ENCODE data around the gene PXMP4. TPM values are rescaled to one million over a fixed set of nuclear protein-coding genes. Genes with fewer than 3 reads are reported as not detected.

The PXMP4 gene
- total and polyA plus RNA-seq, 9 of the 15 experiments (the other 6 are each of a cell fraction or from before 2014, with no cell fraction given): 4.8 to 29.1 (median 6.8) TPM

DNA sequence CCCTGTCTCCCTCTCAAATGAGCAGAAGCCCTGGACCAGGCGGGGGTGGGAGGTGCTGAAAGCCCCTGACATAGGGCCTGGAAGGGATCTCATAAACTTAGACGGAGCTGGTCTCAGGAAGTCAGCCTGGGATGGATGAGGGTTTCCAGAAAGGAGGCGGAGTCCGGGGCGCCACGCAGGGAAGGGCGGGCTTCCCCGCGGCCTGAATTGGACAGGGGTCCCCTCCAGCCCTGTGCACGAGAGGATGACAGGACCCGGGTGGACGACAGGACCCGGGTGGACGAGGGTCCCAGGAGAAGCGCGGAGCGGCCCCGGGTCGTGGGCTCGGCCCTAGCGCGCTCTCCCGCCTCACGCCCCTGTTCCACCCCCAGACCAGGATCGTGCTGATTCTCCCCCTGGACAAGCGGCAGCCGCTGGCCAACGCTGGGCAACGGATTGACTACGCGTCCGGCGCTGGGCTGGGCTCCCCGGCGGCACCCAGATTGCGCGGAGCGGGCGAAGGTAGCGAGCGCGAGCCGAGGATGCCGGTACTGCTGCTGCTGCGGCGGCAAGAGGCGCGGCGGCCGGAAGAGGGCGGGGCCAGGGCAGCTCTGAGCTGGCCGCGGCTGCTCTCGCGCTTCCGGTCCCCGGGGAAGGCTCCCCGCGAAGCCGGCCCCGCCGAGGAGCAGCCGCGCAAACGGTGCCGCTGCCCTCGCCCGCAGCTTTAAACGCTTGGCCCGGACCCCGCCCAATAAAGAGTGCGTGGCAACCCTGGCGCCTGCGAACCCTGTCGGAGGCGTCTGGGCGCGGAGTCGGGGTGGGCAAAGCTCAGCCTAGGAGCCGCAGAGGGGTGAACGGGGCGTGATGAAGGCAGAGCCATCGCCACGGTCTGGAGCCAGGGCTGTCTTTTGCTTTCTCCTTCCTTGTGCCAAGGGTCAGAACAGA lies 56.7 kb downstream of the PXMP4 start (continued):
- peak in 2 of 3 experiments; percentile 57 to 59 for TF ChIP-seq YY1 (IDR thresholded peaks at IDR 0.05; ENCODE audit: borderline replicate concordance in 1 of 3, control insufficient read depth in 1 of 3, extremely low read depth in 1 of 3, insufficient read depth in 3 of 3, insufficient read length in 1 of 3, insufficient replicate concordance in 2 of 3, low read depth in 1 of 3, low read length in 2 of 3)
- TF ChIP-seq ZNF76 (CRISPR knock-in tag; IDR thresholded peaks at IDR 0.05; ENCODE audit: borderline replicate concordance): 0 out of 2 replicates have a peak, but pooled peaks have one; percentile 54
- TF ChIP-seq FOXK1 (CRISPR knock-in tag; IDR thresholded peaks at IDR 0.05; ENCODE audit: borderline replicate concordance): no peak
- peak; percentile 81 for TF ChIP-seq KDM5B (IDR thresholded peaks at IDR 0.05; ENCODE audit: insufficient replicate concordance, low read depth, low read length)
- no peak for TF ChIP-seq JUND (IDR thresholded peaks at IDR 0.05; ENCODE audit: borderline replicate concordance, low read depth, low read length)
- TF ChIP-seq JUND (tag; IDR thresholded peaks at IDR 0.05; ENCODE audit: borderline replicate concordance, low read depth, low read length): no peak; the same call in 2 of the 3 replicates
- TF ChIP-seq SRSF1 (IDR thresholded peaks at IDR 0.05; ENCODE audit: low read depth, low read length): 0 out of 2 replicates have a peak, but pooled peaks have one; percentile 32
- TF ChIP-seq TAL1 (IDR thresholded peaks at IDR 0.05): no peak
- no peak for TF ChIP-seq CCAR2 (IDR thresholded peaks at IDR 0.05; ENCODE audit: low read depth, low read length)
- no peak; the same call in 1 of the 2 replicates for TF ChIP-seq EP400 (IDR thresholded peaks at IDR 0.05)
- TF ChIP-seq, protein P1, sequence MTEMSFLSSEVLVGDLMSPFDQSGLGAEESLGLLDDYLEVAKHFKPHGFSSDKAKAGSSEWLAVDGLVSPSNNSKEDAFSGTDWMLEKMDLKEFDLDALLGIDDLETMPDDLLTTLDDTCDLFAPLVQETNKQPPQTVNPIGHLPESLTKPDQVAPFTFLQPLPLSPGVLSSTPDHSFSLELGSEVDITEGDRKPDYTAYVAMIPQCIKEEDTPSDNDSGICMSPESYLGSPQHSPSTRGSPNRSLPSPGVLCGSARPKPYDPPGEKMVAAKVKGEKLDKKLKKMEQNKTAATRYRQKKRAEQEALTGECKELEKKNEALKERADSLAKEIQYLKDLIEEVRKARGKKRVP (CRISPR knock-in tag; IDR thresholded peaks at IDR 0.05): 0 out of 2 replicates have a peak, but pooled peaks have one; percentile 61
- no peak for TF ChIP-seq PYGO2 (tag; IDR thresholded peaks at IDR 0.05)
- TF ChIP-seq NFE2L1 (tag; IDR thresholded peaks at IDR 0.05; ENCODE audit: borderline replicate concordance, low read depth): no peak
- 0 out of 4 replicates have a peak, but pooled peaks of 1 of the 2 experiments have one; percentile 23 for TF ChIP-seq FOXA3 (CRISPR knock-in tag; conservative IDR thresholded peaks at IDR 0.05 in 1 of 2, IDR thresholded peaks at IDR 0.05 in 1 of 2)
- TF ChIP-seq HIVEP1 (CRISPR knock-in tag; IDR thresholded peaks at IDR 0.05): 0 out of 2 replicates have a peak, but pooled peaks have one; percentile 59
- TF ChIP-seq ZNF197 (CRISPR knock-in tag; IDR thresholded peaks at IDR 0.05; ENCODE audit: low read depth): no peak
- TF ChIP-seq EGR1 (conservative IDR thresholded peaks at IDR 0.05): peak; percentile 25
- no peak for TF ChIP-seq HDAC6 (IDR thresholded peaks at IDR 0.05; ENCODE audit: low read depth, low read length)
- no peak for TF ChIP-seq ZNF41 (CRISPR knock-in tag; conservative IDR thresholded peaks at IDR 0.05)
- no peak for TF ChIP-seq RFX1 (IDR thresholded peaks at IDR 0.05)
- TF ChIP-seq, protein P2, sequence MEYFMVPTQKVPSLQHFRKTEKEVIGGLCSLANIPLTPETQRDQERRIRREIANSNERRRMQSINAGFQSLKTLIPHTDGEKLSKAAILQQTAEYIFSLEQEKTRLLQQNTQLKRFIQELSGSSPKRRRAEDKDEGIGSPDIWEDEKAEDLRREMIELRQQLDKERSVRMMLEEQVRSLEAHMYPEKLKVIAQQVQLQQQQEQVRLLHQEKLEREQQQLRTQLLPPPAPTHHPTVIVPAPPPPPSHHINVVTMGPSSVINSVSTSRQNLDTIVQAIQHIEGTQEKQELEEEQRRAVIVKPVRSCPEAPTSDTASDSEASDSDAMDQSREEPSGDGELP (CRISPR knock-in tag; IDR thresholded peaks at IDR 0.05; ENCODE audit: borderline replicate concordance): peak; percentile 14; the same call in 1 of the 2 replicates
- no peak for TF ChIP-seq NCOA2 (IDR thresholded peaks at IDR 0.05; ENCODE audit: partially characterized antibody in 2 of 2)
- no peak for TF ChIP-seq MTA1 (IDR thresholded peaks at IDR 0.05; ENCODE audit: borderline replicate concordance)
- 0 out of 2 replicates have a peak, but pooled peaks have one; percentile 69 for TF ChIP-seq E2F3 (CRISPR knock-in tag; IDR thresholded peaks at IDR 0.05)
- TF ChIP-seq RUNX1 (IDR thresholded peaks at IDR 0.05; ENCODE audit: low read depth): no peak
